Measurements from ENCODE around the gene ARL15. TPM values are rescaled to one million over a fixed set of nuclear protein-coding genes. Genes with fewer than 3 reads are reported as not detected.

ARL15 gene
- total RNA-seq, 1 experiment from 2014 or later = 13.0 TPM

DNA sequence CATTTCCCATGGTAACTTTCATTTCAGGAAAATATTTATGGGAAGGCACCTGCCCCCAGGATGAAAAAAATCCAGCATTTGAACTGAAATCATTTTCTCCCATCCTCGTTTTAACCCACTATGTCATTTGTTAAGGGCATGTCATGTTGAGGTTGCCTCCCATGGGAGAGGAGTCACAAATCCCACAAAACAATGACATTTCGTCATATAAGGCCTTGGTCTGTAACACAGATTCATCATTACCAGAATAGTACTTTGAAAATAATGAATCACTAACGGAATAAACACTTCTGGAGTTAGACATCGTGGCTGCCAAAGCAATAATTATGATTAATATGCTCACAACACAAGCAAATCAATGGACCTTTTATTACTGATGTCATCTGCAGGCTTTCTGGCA lies 475.9 kb downstream of the ARL15 start:
- Mint-ChIP-seq H3K9me3 (peaks cover 23 to 26% of the 10 kb centered on the region in 2 experiments), H3K27ac (no peak overlapping the region), H3K4me3 (no peak overlapping the region), H3K36me3 (ENCODE audit: insufficient read depth in 1 of 3, low read depth in 3 of 3) (peaks cover 5 to 30% (median 9%) of the 10 kb centered on the region in 3 experiments), H3K4me1 (0 out of 4 replicates have a peak, but pooled peaks cover 0 to 3% of the 10 kb centered on the region in 2 experiments), H3K27me3 (ENCODE audit: low read depth) (no peaks in the 10 kb centered on the region)
- H3K27ac ChIP-seq (ENCODE audit: insufficient read length, low read depth, low read length) = no peak overlapping the region
- no peak for DNase-seq
- no CpG with 5 or more reads among the region's 4 CpGs for WGBS (ENCODE audit: extremely low coverage, insufficient read length, low lambda C conversion rate)
- no peak overlapping the region for H4K5ac ChIP-seq (ENCODE audit: insufficient read length, low read depth, low read length)
- no peak overlapping the region for H2BK15ac ChIP-seq (ENCODE audit: low read depth, low read length)
- H2BK120ac ChIP-seq (ENCODE audit: low read depth, low read length, poor library complexity, severe bottlenecking) = no peak overlapping the region
- no peak overlapping the region for H3K14ac ChIP-seq (ENCODE audit: insufficient read depth, low read length)
- H3K27me3 ChIP-seq (ENCODE audit: insufficient read depth, low read length) = no peaks in the 10 kb centered on the region
- no peak overlapping the region for H2BK12ac ChIP-seq (ENCODE audit: insufficient read length, low read depth, low read length)
- no peaks in the 10 kb centered on the region for H4K20me1 ChIP-seq (ENCODE audit: control insufficient read depth, insufficient read depth, insufficient read length)
- H4K8ac ChIP-seq (replicated peaks; ENCODE audit: insufficient read length, low read depth, low read length) = no peak overlapping the region
- no peak overlapping the region for H3K18ac ChIP-seq (ENCODE audit: insufficient read length, low read depth, low read length)
- H2AFZ ChIP-seq (ENCODE audit: low read length) = no peak overlapping the region
- H3K4me2 ChIP-seq (ENCODE audit: insufficient read depth, insufficient read length, low read length) = no peak overlapping the region
- no peaks in the 10 kb centered on the region for H3K4me1 ChIP-seq (ENCODE audit: insufficient read depth, low read length)
- H3K9ac ChIP-seq (ENCODE audit: extremely low read depth, insufficient read length, low read length) = no peak overlapping the region
- H2BK20ac ChIP-seq (ENCODE audit: low read depth, low read length, poor library complexity, severe bottlenecking) = no peak overlapping the region
- no peaks in the 10 kb centered on the region for H3K79me2 ChIP-seq (ENCODE audit: insufficient read depth, low read length)
- H3K23ac ChIP-seq (ENCODE audit: insufficient read length, low read depth, low read length) = no peak overlapping the region
- no peaks in the 10 kb centered on the region for H3K23me2 ChIP-seq (ENCODE audit: insufficient read length, low read depth, low read length, poor library complexity, severe bottlenecking)
- H3K56ac ChIP-seq (ENCODE audit: insufficient read length, low read depth, low read length) = no peak overlapping the region
- no peaks in the 10 kb centered on the region for H3K9me3 ChIP-seq (ENCODE audit: control insufficient read depth, low read depth, low read length)
- TF ChIP-seq, protein P1, sequence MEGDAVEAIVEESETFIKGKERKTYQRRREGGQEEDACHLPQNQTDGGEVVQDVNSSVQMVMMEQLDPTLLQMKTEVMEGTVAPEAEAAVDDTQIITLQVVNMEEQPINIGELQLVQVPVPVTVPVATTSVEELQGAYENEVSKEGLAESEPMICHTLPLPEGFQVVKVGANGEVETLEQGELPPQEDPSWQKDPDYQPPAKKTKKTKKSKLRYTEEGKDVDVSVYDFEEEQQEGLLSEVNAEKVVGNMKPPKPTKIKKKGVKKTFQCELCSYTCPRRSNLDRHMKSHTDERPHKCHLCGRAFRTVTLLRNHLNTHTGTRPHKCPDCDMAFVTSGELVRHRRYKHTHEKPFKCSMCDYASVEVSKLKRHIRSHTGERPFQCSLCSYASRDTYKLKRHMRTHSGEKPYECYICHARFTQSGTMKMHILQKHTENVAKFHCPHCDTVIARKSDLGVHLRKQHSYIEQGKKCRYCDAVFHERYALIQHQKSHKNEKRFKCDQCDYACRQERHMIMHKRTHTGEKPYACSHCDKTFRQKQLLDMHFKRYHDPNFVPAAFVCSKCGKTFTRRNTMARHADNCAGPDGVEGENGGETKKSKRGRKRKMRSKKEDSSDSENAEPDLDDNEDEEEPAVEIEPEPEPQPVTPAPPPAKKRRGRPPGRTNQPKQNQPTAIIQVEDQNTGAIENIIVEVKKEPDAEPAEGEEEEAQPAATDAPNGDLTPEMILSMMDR (conservative IDR thresholded peaks at IDR 0.05) = no peak
- H2AK5ac ChIP-seq (ENCODE audit: insufficient read length, low read length) = no peak overlapping the region
- H3T11ph ChIP-seq (ENCODE audit: low read length) = no peak overlapping the region
- no peak overlapping the region for H3K4ac ChIP-seq (ENCODE audit: low read depth, low read length)
- H3K79me1 ChIP-seq (ENCODE audit: insufficient read depth, low read depth, low read length, poor library complexity, severe bottlenecking) = no peaks in the 10 kb centered on the region
- H4K91ac ChIP-seq (ENCODE audit: insufficient read length, low read depth, low read length) = no peak overlapping the region
- no peak overlapping the region for H2BK5ac ChIP-seq (ENCODE audit: insufficient read length, low read length)

Small RNA genes lying within 50 kb of the gene (microRNA-seq; reads per million reads assigned to microRNA genes)
- gene MIR4459 (ENCODE audit: borderline microRNAs expressed) (not detected), gene MIR581 (ENCODE audit: borderline microRNAs expressed) (not detected)

Other genes starting within 250 kb of the ARL15 start
- gene HSPB3, start 145.1 kb upstream of the ARL15 start, total RNA-seq (2021) = not detected in 2 replicates
- 17.2 and 17.6 TPM in 2 replicates for gene SNX18, start 207.2 kb upstream of the ARL15 start, total RNA-seq (2021)